Measurements from ENCODE around the gene CELF2. TPM values are rescaled to one million over a fixed set of nuclear protein-coding genes. Genes with fewer than 3 reads are reported as not detected.

The CELF2 gene
- total RNA-seq, 1 donor from 2014 or later = 31.8 TPM

- no peaks in the 10 kb centered on the region for H3K27me3 ChIP-seq (ENCODE audit: control insufficient read depth in 3 of 3, insufficient read depth in 3 of 3, low read length in 3 of 3)
- H3K36me3 ChIP-seq (ENCODE audit: control insufficient read depth in 3 of 3, insufficient read depth in 3 of 3, low read length in 3 of 3) = peaks cover 10 to 33% (median 20%) of the 10 kb centered on the region in 3 donors
- H3K4me3 ChIP-seq (ENCODE audit: low read length in 3 of 3) = no peak overlapping the region
- H3K4me1 ChIP-seq (ENCODE audit: control insufficient read depth in 3 of 3, insufficient read depth in 3 of 3, low read length in 3 of 3) = no peaks in the 10 kb centered on the region
- H3K9me3 ChIP-seq (ENCODE audit: control insufficient read depth in 3 of 3, low read length in 3 of 3) = no peaks in the 10 kb centered on the region
- H3K27ac ChIP-seq (ENCODE audit: low read depth, low read length) = no peak overlapping the region
- no peak overlapping the region for H3K9ac ChIP-seq (ENCODE audit: low read depth in 1 of 3, low read length in 3 of 3)
Measured at GRCh38 chr10:11286261-11286852, 268.7 kb downstream of the CELF2 start.

DNA sequence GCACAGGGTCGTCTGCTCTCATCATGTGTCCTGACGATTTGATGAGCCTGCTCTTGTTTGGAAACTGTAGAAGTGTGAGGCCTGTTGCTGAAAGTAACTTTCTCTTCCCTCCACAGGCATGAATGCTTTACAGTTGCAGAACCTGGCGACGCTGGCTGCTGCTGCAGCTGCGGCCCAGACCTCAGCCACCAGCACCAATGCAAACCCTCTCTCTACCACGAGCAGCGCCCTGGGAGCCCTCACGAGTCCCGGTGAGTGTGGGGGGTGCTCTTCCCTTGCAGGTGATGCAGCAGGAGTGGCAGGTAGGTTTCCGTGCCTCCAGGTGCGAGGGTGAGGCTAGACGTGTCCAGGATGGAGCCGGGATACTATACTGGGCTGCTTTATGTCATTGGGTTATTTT lies 270.6 kb downstream of the CELF2 start:
- Histone ChIP-seq H3K9ac (ENCODE audit: low read depth in 1 of 3, low read length in 3 of 3) (no peak overlapping the region), H3K27ac (ENCODE audit: low read depth, low read length) (no peak overlapping the region), H3K27me3 (ENCODE audit: control insufficient read depth in 3 of 3, insufficient read depth in 3 of 3, low read length in 3 of 3) (no peaks in the 10 kb centered on the region), H3K4me3 (ENCODE audit: low read length in 3 of 3) (no peak overlapping the region), H3K9me3 (ENCODE audit: control insufficient read depth in 3 of 3, low read length in 3 of 3) (no peaks in the 10 kb centered on the region), H3K4me1 (ENCODE audit: control insufficient read depth in 3 of 3, insufficient read depth in 3 of 3, low read length in 3 of 3) (no peaks in the 10 kb centered on the region), H3K36me3 (ENCODE audit: control insufficient read depth in 3 of 3, insufficient read depth in 3 of 3, low read length in 3 of 3) (peaks cover 5 to 33% (median 26%) of the 10 kb centered on the region in 3 donors)

DNA sequence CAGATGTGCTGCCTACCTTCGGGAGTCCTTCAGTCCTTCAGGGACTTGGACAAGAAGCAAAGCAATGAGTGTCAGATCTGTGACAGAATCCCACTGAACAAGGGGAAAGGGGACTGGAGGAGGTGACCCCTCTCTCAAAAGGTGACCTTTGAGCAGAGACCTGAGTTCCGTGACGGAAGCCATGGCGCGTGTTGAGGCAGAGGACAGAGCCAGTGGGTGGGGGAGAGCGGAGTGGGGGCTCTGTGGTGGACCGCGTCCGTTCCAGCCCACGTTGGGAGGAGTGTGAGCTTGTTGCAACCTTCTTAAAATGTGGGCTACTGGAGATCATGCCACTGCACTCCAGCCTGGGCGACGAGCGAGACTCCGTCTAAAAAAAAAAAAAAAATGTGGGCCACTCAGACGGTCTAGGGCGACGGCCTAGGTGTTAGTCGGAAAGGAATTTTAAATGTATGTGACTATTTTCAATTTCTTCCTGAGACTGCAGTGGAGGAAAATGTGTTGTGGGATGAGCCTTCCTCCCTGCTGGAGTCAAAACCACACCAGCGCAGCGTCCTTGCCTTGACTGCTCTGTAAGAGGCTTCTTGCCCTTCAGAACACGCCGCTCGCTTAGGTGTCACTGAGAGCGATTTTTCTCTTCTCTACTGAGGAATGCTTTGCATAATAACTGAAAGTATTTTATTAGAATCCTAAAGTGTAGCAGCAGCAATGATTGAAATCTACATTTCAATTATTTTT lies 272.7 kb downstream of the CELF2 start:
- Histone ChIP-seq H3K4me3 (ENCODE audit: low read length in 3 of 3) (no peak overlapping the region), H3K9ac (ENCODE audit: low read depth in 1 of 3, low read length in 3 of 3) (no peak overlapping the region), H3K4me1 (ENCODE audit: control insufficient read depth in 3 of 3, insufficient read depth in 3 of 3, low read length in 3 of 3) (no peaks in the 10 kb centered on the region), H3K36me3 (ENCODE audit: control insufficient read depth in 3 of 3, insufficient read depth in 3 of 3, low read length in 3 of 3) (peaks cover 5 to 33% (median 26%) of the 10 kb centered on the region in 3 donors), H3K27me3 (ENCODE audit: control insufficient read depth in 3 of 3, insufficient read depth in 3 of 3, low read length in 3 of 3) (no peaks in the 10 kb centered on the region), H3K9me3 (ENCODE audit: control insufficient read depth in 3 of 3, low read length in 3 of 3) (no peaks in the 10 kb centered on the region), H3K27ac (ENCODE audit: low read depth, low read length) (no peak overlapping the region)

DNA sequence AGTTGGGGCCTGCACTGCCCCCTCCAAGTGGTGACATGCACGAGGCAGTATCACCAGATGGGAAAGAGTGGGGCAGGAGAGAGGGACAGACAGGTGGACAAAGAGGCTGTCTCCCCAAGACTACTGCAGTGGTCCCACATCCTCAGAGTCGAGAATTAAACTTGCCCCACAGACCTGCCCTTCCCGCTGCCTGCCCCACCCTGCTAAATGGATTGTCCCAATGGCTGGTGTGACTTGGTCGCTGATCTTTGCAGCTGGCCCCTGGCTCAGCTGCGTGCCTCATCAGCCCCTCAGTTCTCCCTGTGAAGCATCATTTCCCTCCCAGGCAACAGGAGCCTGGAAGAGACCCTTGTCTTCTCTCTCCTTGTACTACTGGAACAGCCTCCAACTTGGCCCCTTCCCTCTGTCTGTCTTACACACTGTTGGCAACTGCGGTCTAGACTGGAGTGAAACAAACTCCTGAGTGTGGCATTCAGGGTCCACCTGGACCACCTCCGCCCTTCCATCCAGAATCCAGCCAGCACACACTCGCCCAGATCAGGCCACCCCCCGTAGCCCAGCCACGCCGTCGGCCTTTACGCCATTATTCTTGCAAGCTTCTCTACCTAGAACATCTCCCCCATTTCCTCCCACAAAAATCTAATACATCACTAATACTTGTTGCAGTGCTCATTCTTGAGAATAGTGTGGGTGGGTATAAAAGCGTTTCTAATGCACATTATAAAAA lies 275.1 kb downstream of the CELF2 start:
- Histone ChIP-seq H3K4me1 (ENCODE audit: control insufficient read depth in 3 of 3, insufficient read depth in 3 of 3, low read length in 3 of 3) (no peaks in the 10 kb centered on the region), H3K4me3 (ENCODE audit: low read length in 3 of 3) (no peak overlapping the region), H3K27me3 (ENCODE audit: control insufficient read depth in 3 of 3, insufficient read depth in 3 of 3, low read length in 3 of 3) (no peaks in the 10 kb centered on the region), H3K9ac (ENCODE audit: low read depth in 1 of 3, low read length in 3 of 3) (no peak overlapping the region), H3K27ac (ENCODE audit: low read depth, low read length) (no peak overlapping the region), H3K9me3 (ENCODE audit: control insufficient read depth in 3 of 3, low read length in 3 of 3) (no peaks in the 10 kb centered on the region), H3K36me3 (ENCODE audit: control insufficient read depth in 3 of 3, insufficient read depth in 3 of 3, low read length in 3 of 3) (peaks cover 5 to 34% (median 30%) of the 10 kb centered on the region in 3 donors)

DNA sequence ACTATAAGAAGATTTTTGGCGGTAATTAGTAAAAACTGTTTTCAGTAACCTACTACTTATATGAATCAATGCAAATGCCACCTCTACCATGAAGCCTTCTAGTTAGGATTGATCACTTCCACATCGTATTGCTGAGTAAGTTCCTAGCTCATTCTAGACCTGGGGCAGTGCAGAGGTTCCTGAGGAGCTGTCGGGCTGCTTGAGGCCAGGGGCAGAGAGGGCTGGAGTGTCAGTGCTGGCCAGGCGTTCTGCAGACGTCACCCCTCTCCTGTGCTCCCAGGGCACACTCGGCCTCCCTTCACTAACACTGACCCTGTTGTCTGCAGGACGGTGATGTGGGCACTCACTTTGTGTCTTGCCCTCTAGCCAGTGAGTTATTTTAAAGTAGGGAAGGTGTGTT lies 275.7 kb downstream of the CELF2 start:
- peaks cover under 1 to 31% (median 27%) of the 10 kb centered on the region in 3 donors for H3K36me3 ChIP-seq (ENCODE audit: control insufficient read depth in 3 of 3, insufficient read depth in 3 of 3, low read length in 3 of 3)
- H3K27me3 ChIP-seq (ENCODE audit: control insufficient read depth in 3 of 3, insufficient read depth in 3 of 3, low read length in 3 of 3) = no peaks in the 10 kb centered on the region
- no peak overlapping the region for H3K4me3 ChIP-seq (ENCODE audit: low read length in 3 of 3)
- H3K9ac ChIP-seq (ENCODE audit: low read depth in 1 of 3, low read length in 3 of 3) = no peak overlapping the region
- no peaks in the 10 kb centered on the region for H3K9me3 ChIP-seq (ENCODE audit: control insufficient read depth in 3 of 3, low read length in 3 of 3)
- no peaks in the 10 kb centered on the region for H3K4me1 ChIP-seq (ENCODE audit: control insufficient read depth in 3 of 3, insufficient read depth in 3 of 3, low read length in 3 of 3)
- H3K27ac ChIP-seq (ENCODE audit: low read depth, low read length) = no peak overlapping the region

DNA sequence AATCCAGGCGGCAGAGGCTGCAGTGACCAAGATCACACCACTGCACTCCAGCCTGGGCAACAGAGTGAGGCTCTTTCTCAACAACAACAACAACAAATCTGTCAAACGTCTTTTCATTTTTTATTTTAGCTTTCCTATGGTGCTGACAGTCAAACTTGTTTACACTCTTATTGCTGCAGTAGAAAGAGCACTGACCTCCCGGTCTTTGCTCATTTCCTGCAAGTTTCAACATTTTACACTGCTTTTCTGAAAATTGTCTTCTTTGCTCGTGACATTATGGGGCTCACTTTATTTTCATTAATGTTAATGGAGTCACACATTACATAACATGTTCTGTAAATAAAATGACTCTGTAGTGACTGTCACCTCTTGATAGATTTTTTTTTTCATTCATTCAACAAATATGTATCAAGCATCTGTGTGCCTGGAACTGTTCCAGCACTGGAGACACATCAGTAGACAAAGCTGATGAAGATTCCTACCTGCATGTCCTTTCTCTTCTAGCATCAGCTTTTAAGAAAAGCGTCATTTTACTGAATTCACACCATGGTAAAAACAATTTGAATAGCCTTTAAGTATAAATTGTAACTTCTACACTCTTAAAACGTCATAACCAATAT lies 277.3 kb downstream of the CELF2 start:
- no peaks in the 10 kb centered on the region for H3K9me3 ChIP-seq (ENCODE audit: control insufficient read depth in 3 of 3, low read length in 3 of 3)
- H3K27me3 ChIP-seq (ENCODE audit: control insufficient read depth in 3 of 3, insufficient read depth in 3 of 3, low read length in 3 of 3) = no peaks in the 10 kb centered on the region
- no peak overlapping the region for H3K9ac ChIP-seq (ENCODE audit: low read depth in 1 of 3, low read length in 3 of 3)
- H3K36me3 ChIP-seq (ENCODE audit: control insufficient read depth in 3 of 3, insufficient read depth in 3 of 3, low read length in 3 of 3) = peaks cover 0 to 24% (median 23%) of the 10 kb centered on the region in 3 donors
- H3K4me1 ChIP-seq (ENCODE audit: control insufficient read depth in 3 of 3, insufficient read depth in 3 of 3, low read length in 3 of 3) = no peaks in the 10 kb centered on the region
- H3K4me3 ChIP-seq (ENCODE audit: low read length in 3 of 3) = no peak overlapping the region
- no peak overlapping the region for H3K27ac ChIP-seq (ENCODE audit: low read depth, low read length)

DNA sequence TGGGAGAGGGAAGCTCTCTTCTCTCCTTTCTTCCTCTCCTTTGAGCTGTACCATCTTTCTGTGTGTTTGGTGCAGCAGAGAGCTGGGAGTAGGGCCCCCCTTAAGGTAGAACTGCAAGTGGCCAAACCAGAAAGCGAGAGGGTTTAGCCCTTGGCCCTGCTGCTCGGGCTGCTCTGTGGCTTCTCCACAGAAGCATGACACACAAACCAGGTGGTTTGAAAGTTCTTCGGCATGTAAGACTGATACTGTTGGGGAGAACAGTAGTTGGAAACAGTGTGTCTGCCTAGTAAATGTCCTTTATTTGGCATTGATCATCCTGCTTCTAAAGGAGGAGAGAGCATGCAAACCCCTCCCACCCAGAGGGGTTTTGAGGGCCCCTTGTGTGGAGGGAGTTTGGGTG lies 277.8 kb downstream of the CELF2 start:
- no peak overlapping the region for H3K9ac ChIP-seq (ENCODE audit: low read depth in 1 of 3, low read length in 3 of 3)
- no peaks in the 10 kb centered on the region for H3K27me3 ChIP-seq (ENCODE audit: control insufficient read depth in 3 of 3, insufficient read depth in 3 of 3, low read length in 3 of 3)
- no peaks in the 10 kb centered on the region for H3K9me3 ChIP-seq (ENCODE audit: control insufficient read depth in 3 of 3, low read length in 3 of 3)
- H3K27ac ChIP-seq (ENCODE audit: low read depth, low read length) = no peak overlapping the region
- H3K4me1 ChIP-seq (ENCODE audit: control insufficient read depth in 3 of 3, insufficient read depth in 3 of 3, low read length in 3 of 3) = no peaks in the 10 kb centered on the region
- no peak overlapping the region for H3K4me3 ChIP-seq (ENCODE audit: low read length in 3 of 3)
- H3K36me3 ChIP-seq (ENCODE audit: control insufficient read depth in 3 of 3, insufficient read depth in 3 of 3, low read length in 3 of 3) = peaks cover 0 to 21% (median 19%) of the 10 kb centered on the region in 3 donors

DNA sequence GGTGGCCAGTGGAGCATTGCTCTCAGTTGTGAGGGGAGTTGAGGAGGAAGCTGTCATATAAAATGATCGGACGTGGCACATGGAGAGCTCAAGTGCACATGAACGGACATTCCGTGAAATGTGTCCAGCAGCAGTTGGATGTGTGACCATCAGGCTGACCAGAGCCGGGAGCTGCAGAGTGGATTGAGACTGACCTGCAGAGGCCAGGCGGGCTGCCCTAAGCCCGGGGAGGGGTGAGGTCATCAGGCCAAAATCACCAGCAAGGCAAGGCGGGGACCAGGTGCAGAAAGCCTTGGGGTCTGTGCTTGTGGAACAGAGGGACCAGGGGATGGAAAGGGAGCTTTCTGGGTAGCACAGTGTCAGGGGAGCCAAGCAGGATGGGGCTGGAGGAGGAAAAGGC lies 279.5 kb downstream of the CELF2 start:
- no peak overlapping the region for H3K9ac ChIP-seq (ENCODE audit: low read depth in 1 of 3, low read length in 3 of 3)
- H3K9me3 ChIP-seq (ENCODE audit: control insufficient read depth in 3 of 3, low read length in 3 of 3) = no peaks in the 10 kb centered on the region
- no peaks in the 10 kb centered on the region for H3K4me1 ChIP-seq (ENCODE audit: control insufficient read depth in 3 of 3, insufficient read depth in 3 of 3, low read length in 3 of 3)
- no peak overlapping the region for H3K27ac ChIP-seq (ENCODE audit: low read depth, low read length)
- H3K36me3 ChIP-seq (ENCODE audit: control insufficient read depth in 3 of 3, insufficient read depth in 3 of 3, low read length in 3 of 3) = peaks cover 2 to 23% (median 19%) of the 10 kb centered on the region in 3 donors
- no peaks in the 10 kb centered on the region for H3K27me3 ChIP-seq (ENCODE audit: control insufficient read depth in 3 of 3, insufficient read depth in 3 of 3, low read length in 3 of 3)
- no peak overlapping the region for H3K4me3 ChIP-seq (ENCODE audit: low read length in 3 of 3)

GRCh38 chr10:11298116-11298515 lies 280.4 kb downstream of the CELF2 start:
- peaks cover 2 to 22% (median 17%) of the 10 kb centered on the region in 3 donors for H3K36me3 ChIP-seq (ENCODE audit: control insufficient read depth in 3 of 3, insufficient read depth in 3 of 3, low read length in 3 of 3)
- no peak overlapping the region for H3K9ac ChIP-seq (ENCODE audit: low read depth in 1 of 3, low read length in 3 of 3)
- no peaks in the 10 kb centered on the region for H3K4me1 ChIP-seq (ENCODE audit: control insufficient read depth in 3 of 3, insufficient read depth in 3 of 3, low read length in 3 of 3)
- no peaks in the 10 kb centered on the region for H3K9me3 ChIP-seq (ENCODE audit: control insufficient read depth in 3 of 3, low read length in 3 of 3)
- H3K27ac ChIP-seq (ENCODE audit: low read depth, low read length) = no peak overlapping the region
- H3K27me3 ChIP-seq (ENCODE audit: control insufficient read depth in 3 of 3, insufficient read depth in 3 of 3, low read length in 3 of 3) = no peaks in the 10 kb centered on the region
- no peak overlapping the region for H3K4me3 ChIP-seq (ENCODE audit: low read length in 3 of 3)
